Chondrocyte (in vitro differentiated cells): ENCODE measurements around the gene WDR93. TPM values are rescaled to one million over a fixed set of nuclear protein-coding genes. Genes with fewer than 3 reads are reported as not detected.
"Not testable (repeated sequence)": the region's sequence is repeated elsewhere in the genome, so short reads cannot be mapped to it uniquely, and the experiment has no call there.

Experiments
- DNase-seq: peaks from one replicate; pipeline ENCODE4 v3.0.0; 2021; ENCODE audit warnings: mixed read lengths, low spot score
- H3K27ac Mint-ChIP-seq: one replicate; pipeline ENCODE4 v1.8.0; 2021; ENCODE audit warnings: mild to moderate bottlenecking, moderate library complexity, mixed read lengths; ENCODE audit not compliant: unreplicated experiment
- H3K27me3 Mint-ChIP-seq: 2 replicates; pipeline ENCODE4 v1.8.0; 2021; ENCODE audit warnings: low read depth, mixed read lengths
- H3K36me3 Mint-ChIP-seq: 2 replicates; pipeline ENCODE4 v1.8.0; 2021; ENCODE audit warnings: low read depth, mixed read lengths
- H3K4me1 Mint-ChIP-seq: 2 replicates; pipeline ENCODE4 v1.8.0; 2021; ENCODE audit warnings: low read depth, mild to moderate bottlenecking, mixed read lengths
- H3K4me3 Mint-ChIP-seq: one replicate; pipeline ENCODE4 v1.8.0; 2021; ENCODE audit warnings: mild to moderate bottlenecking, moderate library complexity, mixed read lengths; ENCODE audit not compliant: unreplicated experiment
- H3K9me3 Mint-ChIP-seq: 2 replicates; pipeline ENCODE4 v1.8.0; 2021; ENCODE audit warnings: low read depth, mixed read lengths
- total RNA-seq: library from RNA; stranded (reverse); gene quantifications from 3 replicates; pipeline ENCODE4 v1.2.1, GENCODE V29; 2021
- TF ChIP-seq, protein P1 (sequence below): fragments of 200-600 bp; sonication (generic); IDR thresholded peaks from 2 replicates; pipeline ENCODE4 v1.5.0; 2021; ENCODE audit warnings: antibody characterized with exemption, mild to moderate bottlenecking, moderate library complexity

Gene WDR93
- total RNA-seq, 1 donor from 2014 or later: not detected

DNA sequence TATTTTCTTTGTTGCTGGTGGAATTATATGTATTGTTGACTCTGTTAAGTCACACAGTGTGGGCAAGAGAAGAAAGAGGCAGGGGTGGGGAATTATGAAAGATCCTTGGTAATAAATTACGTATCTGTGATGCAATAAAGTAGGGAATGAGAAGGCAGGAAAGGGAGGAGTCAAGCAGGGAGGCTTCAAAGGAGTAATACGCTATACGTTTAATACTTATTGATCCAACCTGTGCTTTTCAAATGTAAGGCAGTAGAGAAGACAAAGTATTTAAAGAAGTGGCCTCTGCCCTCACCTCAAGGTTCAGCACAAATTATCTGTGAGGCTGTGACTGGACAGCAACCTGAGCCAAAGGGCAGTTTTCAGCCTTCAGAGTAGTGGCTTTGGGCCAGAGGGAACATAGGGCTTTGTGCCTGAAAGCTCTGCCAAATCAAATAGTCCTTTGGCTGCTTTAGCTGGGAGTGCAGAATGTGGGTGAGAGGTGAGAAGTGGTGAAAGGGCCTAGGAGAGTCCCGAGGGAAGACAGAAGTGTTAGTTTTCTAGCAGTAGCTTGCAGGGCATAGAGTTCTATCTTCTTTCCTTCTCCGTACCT lies 10.2 kb upstream of the WDR93 start:
- TF ChIP-seq, protein P1, sequence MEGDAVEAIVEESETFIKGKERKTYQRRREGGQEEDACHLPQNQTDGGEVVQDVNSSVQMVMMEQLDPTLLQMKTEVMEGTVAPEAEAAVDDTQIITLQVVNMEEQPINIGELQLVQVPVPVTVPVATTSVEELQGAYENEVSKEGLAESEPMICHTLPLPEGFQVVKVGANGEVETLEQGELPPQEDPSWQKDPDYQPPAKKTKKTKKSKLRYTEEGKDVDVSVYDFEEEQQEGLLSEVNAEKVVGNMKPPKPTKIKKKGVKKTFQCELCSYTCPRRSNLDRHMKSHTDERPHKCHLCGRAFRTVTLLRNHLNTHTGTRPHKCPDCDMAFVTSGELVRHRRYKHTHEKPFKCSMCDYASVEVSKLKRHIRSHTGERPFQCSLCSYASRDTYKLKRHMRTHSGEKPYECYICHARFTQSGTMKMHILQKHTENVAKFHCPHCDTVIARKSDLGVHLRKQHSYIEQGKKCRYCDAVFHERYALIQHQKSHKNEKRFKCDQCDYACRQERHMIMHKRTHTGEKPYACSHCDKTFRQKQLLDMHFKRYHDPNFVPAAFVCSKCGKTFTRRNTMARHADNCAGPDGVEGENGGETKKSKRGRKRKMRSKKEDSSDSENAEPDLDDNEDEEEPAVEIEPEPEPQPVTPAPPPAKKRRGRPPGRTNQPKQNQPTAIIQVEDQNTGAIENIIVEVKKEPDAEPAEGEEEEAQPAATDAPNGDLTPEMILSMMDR: no peak
- DNase-seq: no peak
- peak overlapping the region; percentile 60 for H3K27ac Mint-ChIP-seq

DNA sequence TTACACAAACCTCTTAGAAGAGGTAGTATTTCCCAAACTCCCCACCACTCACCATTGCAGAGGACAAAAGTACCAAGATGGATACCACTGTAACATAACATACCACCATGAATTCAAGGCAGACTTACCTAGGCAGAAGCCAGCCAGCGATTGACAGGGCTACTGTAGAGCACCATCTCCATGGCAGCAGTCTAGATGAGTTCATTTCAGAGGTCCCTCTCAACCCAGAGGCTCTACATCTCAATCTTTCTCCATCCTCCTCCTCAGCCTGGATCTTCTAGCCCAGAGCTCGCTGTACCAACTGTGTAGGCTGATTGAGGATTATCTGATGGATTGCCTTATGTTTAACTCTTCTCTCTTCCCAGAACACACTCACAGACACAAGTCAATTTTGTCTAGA lies 9.5 kb upstream of the WDR93 start:
- TF ChIP-seq, protein P1: no peak
- DNase-seq: no peak
- Mint-ChIP-seq H3K9me3 (no peaks in the 10 kb centered on the region), H3K27me3 (no peaks in the 10 kb centered on the region), H3K36me3 (peaks cover 9% of the 10 kb centered on the region), H3K4me1 (peaks cover 20% of the 10 kb centered on the region), H3K27ac (no peak overlapping the region), H3K4me3 (no peak overlapping the region)

More for the DNA sequence above, 10.2 kb upstream of the WDR93 start:
- Mint-ChIP-seq H3K4me3 (no peak overlapping the region), H3K36me3 (peaks cover 6% of the 10 kb centered on the region), H3K9me3 (no peaks in the 10 kb centered on the region), H3K27me3 (no peaks in the 10 kb centered on the region), H3K4me1 (peaks cover 20% of the 10 kb centered on the region)

DNA sequence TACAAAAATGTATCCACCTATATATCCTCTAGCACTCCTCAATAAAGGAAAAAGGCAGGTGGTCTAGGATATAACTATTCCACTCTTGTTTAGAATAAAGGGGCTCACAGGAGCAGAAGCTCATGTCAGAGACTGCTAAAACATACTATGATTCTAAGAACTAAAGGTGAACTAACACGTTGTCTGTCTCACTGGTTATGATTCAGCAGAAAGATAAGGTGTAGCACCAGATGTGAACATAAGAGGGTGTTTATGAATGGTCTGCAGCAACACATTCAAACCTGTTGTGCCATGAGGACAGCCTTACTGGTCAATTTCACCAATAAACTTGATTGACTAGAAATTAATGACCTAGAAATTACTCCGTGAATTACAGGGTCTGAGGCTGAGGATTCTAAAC lies 4.6 kb upstream of the WDR93 start:
- TF ChIP-seq, protein P1: no peak
- H3K4me3 Mint-ChIP-seq: no peak overlapping the region
- peaks cover 9% of the 10 kb centered on the region for H3K36me3 Mint-ChIP-seq
- H3K27me3 Mint-ChIP-seq: no peaks in the 10 kb centered on the region
- DNase-seq: no peak
- no peak overlapping the region for H3K27ac Mint-ChIP-seq
- H3K4me1 Mint-ChIP-seq: peaks cover 24% of the 10 kb centered on the region
- no peaks in the 10 kb centered on the region for H3K9me3 Mint-ChIP-seq

DNA sequence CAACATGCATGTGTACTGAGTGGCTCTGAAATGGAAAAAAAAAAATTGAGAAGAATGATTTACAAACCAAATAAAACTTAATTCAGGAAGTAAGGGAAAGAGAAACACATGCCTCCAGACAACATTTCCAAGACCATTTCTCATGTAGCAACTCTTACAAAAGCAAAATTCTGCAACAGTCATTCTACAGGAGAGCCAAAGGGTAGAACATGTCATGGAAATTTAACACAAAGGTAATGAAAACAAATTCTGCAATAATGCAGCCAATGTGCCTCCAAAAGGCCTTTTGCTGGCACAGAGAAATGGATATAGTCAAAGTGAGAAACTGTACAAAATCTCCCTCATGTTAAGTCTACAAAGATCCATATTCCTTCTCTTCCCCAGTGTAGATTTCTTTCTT lies 4.1 kb upstream of the WDR93 start:
- Mint-ChIP-seq H3K27ac (no peak overlapping the region), H3K36me3 (peaks cover 9% of the 10 kb centered on the region), H3K27me3 (no peaks in the 10 kb centered on the region), H3K9me3 (no peaks in the 10 kb centered on the region), H3K4me1 (peaks cover 20% of the 10 kb centered on the region), H3K4me3 (no peak overlapping the region)
- TF ChIP-seq, protein P1: no peak
- DNase-seq: no peak

DNA sequence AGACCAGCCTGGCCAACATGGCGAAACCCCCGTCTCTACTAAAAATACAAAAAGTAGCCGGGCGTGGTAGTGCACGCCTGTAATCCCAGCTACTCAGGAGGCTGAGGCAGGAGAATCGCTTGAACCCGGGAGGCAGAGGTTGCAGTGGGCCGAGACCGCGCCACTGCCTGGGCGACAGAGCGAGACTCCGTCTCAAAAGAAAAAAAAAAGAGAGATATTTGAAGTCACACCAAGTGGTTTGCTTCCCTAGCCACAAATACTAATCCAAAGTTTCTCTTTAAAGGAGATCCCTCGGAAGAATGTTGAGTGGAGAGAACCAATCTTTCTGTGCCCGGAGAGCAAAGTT lies 708 bp upstream of the WDR93 start:
- H3K27ac Mint-ChIP-seq, DNase-seq, H3K9me3 Mint-ChIP-seq, H3K27me3 Mint-ChIP-seq, H3K36me3 Mint-ChIP-seq: not testable (repeated sequence)
- H3K4me3 Mint-ChIP-seq: peak overlapping the region; percentile 82
- H3K4me1 Mint-ChIP-seq: peaks cover 15% of the 10 kb centered on the region

DNA sequence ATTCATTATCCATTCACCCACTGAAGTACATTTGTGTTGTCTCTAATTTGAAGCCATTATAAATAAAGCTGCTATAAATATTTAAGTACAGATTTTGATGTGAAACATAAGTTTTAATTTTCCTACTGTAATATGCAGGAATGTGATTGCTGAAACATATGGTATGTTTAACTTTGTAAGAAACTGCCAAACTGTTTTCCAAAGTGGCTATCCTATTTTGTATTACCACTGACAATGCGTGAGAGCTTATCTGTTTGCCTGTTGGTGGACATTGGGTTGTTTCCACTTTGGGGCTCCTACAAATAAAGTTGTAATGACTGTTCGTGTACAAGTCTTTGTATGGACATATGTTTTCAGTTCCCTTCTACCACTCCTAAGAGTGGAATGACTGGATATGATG lies 2.5 kb downstream of the WDR93 start:
- no peak overlapping the region for H3K27ac Mint-ChIP-seq
- no peak overlapping the region for H3K4me3 Mint-ChIP-seq
- H3K9me3 Mint-ChIP-seq: no peaks in the 10 kb centered on the region
- TF ChIP-seq, protein P1: no peak
- H3K27me3 Mint-ChIP-seq: peaks cover 16% of the 10 kb centered on the region
- H3K36me3 Mint-ChIP-seq: no peaks in the 10 kb centered on the region
- H3K4me1 Mint-ChIP-seq: peaks cover 15% of the 10 kb centered on the region
- DNase-seq: no peak
